22Rv1 (cell line): ENCODE data around the gene DPRX.

Source experiments
- ZFX ChIP-seq: fragments of 450-650 bp; IDR thresholded peaks from 2 replicates; pipeline ENCODE4 v1.6.1; 2017; ENCODE audit warnings: antibody characterized with exemption, borderline replicate concordance
- TF ChIP-seq, protein P1 (sequence below): fragments of 450-650 bp; IDR thresholded peaks from 2 replicates; pipeline ENCODE4 v1.5.1; 2017; ENCODE audit warnings: mild to moderate bottlenecking

DNA sequence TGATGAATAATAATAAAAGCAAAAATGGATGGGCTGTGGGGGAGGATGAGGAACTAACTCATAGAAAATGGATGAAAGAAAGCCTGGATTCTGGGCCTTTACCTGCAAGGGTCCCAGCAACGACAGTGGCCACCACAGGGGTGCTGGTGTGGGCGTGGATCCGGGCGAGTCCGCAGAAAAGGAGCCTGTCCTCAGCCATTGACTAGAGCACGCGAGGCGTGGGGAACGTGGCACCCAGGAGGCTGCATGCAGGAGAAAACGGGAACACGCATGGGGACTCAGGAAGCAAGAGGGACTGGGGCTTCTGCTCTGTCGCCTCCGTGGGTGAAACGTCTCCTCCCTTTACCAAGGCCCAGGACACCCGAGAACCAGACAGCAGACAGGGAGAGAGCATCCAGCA, 25.8 kb upstream of the DPRX start:
- TF ChIP-seq, protein P1, sequence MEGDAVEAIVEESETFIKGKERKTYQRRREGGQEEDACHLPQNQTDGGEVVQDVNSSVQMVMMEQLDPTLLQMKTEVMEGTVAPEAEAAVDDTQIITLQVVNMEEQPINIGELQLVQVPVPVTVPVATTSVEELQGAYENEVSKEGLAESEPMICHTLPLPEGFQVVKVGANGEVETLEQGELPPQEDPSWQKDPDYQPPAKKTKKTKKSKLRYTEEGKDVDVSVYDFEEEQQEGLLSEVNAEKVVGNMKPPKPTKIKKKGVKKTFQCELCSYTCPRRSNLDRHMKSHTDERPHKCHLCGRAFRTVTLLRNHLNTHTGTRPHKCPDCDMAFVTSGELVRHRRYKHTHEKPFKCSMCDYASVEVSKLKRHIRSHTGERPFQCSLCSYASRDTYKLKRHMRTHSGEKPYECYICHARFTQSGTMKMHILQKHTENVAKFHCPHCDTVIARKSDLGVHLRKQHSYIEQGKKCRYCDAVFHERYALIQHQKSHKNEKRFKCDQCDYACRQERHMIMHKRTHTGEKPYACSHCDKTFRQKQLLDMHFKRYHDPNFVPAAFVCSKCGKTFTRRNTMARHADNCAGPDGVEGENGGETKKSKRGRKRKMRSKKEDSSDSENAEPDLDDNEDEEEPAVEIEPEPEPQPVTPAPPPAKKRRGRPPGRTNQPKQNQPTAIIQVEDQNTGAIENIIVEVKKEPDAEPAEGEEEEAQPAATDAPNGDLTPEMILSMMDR: no peak
- no peak for TF ChIP-seq ZFX
